ENCODE measurements around the gene TMEM60.

DNA sequence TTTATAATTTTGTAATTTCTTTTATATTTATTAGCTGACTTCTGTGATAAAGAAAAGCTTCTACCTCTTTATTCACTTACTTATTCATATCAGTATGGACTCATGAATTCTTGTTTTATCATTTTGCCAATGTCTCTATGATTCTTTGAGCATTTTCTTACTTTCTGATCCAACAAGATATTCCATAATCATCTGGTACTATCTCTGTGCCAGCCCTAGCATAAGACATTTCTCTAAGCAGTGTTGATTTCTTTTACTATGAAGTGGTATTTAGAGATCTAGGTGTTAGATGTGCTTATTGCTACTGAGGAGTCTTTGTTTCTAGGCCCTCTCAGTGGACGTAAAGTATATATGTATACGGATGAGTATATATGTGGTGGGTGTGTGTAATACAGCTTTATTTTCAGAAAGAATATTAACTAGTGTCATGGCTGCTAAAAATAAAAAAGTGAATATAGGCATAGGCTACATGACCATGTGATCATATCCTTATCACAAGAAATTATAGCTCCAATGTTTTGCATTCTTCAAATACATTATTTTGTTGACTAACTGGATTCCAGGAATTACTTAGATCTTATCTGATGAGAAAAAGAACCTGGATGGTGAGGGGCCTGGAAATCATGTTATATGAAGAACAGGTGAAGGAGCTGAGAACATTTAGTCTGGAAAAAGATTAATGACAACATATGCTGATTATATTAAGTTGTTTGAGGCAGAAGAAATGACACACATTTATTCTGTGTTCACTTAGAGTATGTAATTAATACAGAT lies 13.5 kb upstream of the TMEM60 start:
- TF ChIP-seq, protein P1, sequence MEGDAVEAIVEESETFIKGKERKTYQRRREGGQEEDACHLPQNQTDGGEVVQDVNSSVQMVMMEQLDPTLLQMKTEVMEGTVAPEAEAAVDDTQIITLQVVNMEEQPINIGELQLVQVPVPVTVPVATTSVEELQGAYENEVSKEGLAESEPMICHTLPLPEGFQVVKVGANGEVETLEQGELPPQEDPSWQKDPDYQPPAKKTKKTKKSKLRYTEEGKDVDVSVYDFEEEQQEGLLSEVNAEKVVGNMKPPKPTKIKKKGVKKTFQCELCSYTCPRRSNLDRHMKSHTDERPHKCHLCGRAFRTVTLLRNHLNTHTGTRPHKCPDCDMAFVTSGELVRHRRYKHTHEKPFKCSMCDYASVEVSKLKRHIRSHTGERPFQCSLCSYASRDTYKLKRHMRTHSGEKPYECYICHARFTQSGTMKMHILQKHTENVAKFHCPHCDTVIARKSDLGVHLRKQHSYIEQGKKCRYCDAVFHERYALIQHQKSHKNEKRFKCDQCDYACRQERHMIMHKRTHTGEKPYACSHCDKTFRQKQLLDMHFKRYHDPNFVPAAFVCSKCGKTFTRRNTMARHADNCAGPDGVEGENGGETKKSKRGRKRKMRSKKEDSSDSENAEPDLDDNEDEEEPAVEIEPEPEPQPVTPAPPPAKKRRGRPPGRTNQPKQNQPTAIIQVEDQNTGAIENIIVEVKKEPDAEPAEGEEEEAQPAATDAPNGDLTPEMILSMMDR (IDR thresholded peaks at IDR 0.05 in 8 of 11, conservative IDR thresholded peaks at IDR 0.05 in 3 of 11): no peak
- no peak for TF ChIP-seq POLR2A (IDR thresholded peaks at IDR 0.05)
